ENCODE measurements around the gene KRTAP9-2. TPM values are rescaled to one million over a fixed set of nuclear protein-coding genes. Genes with fewer than 3 reads are reported as not detected.
A peak's percentile ranks its signal among the peaks of the same experiment; 100 is the strongest.
"Not testable (repeated sequence)": the region's sequence is repeated elsewhere in the genome, so short reads cannot be mapped to it uniquely, and the experiment has no call there.

Gene KRTAP9-2
- total and polyA plus RNA-seq, 2 experiments from 2014 or later = not detected

GRCh38 chr17:41178843-41179616, 47.4 kb upstream of the KRTAP9-2 start:
- in situ Hi-C loops (cut with MboI) = no loop called here
- Histone ChIP-seq H3K27ac (peak overlapping the region; percentile 96), H4K20me1 (ENCODE audit: insufficient read depth) (no peaks in the 10 kb centered on the region), H3K79me2 (ENCODE audit: insufficient read depth) (no peaks in the 10 kb centered on the region), H3K9me2 (ENCODE audit: insufficient read depth) (no peaks in the 10 kb centered on the region), H3K27me3 (replicated peaks; ENCODE audit: insufficient read depth) (no peaks in the 10 kb centered on the region), H3K4me1 (ENCODE audit: insufficient read depth) (peaks cover 18% of the 10 kb centered on the region), H3K4me2 (ENCODE audit: unreplicated experiment) (peak overlapping the region; percentile 21), H3K9ac (peak overlapping the region; percentile 73), H2AFZ (peak overlapping the region; percentile 65), H3K36me3 (ENCODE audit: low read depth) (no peaks in the 10 kb centered on the region), H3F3A (ENCODE audit: insufficient read depth) (peaks cover 26% of the 10 kb centered on the region), H3K9me3 (ENCODE audit: low read depth) (no peaks in the 10 kb centered on the region), H3K4me3 (0 out of 2 replicates have a peak overlapping the region, but pooled peaks have one; percentile 13)
- DNase-seq = peak; percentile 89
- 6% methylated on average over 1 of the region's 1 CpG for WGBS, 2 experiments (ENCODE audit: low coverage in 1 of 2, low lambda C conversion rate in 2 of 2, missing lambda C conversion rate in 2 of 2)
- no peak for TF ChIP-seq EZH2phosphoT487 (IDR thresholded peaks at IDR 0.05; ENCODE audit: insufficient read depth, low read depth)
- TF ChIP-seq EZH2 (IDR thresholded peaks at IDR 0.05; ENCODE audit: insufficient read depth, poor library complexity, severe bottlenecking) = no peak

- peak within 1 kb of the TSS; percentile 18; the same call in 1 of the 2 replicates for H2AFZ ChIP-seq
These were observed 41.9 kb upstream of the KRTAP9-2 start, which contains the start of gene KRTAP4-1 for GRCh38 chr17:41184480-41184961. KRTAP4-1 (minus strand) TSS chr17:41184911; CDS start chr17:41184854, 57 bp downstream.

GRCh38 chr17:41185001-41185400, 41.4 kb upstream of the KRTAP9-2 start:
- Histone ChIP-seq H3K9me2 (ENCODE audit: insufficient read depth) (no peaks in the 10 kb centered on the region), H3K4me1 (ENCODE audit: insufficient read depth) (no peaks in the 10 kb centered on the region; the same call in 1 of the 2 replicates), H3K27me3 (replicated peaks; ENCODE audit: insufficient read depth) (no peaks in the 10 kb centered on the region), H3K36me3 (ENCODE audit: low read depth) (no peaks in the 10 kb centered on the region), H3K27ac (no peak overlapping the region), H3F3A (ENCODE audit: insufficient read depth) (peaks cover 7% of the 10 kb centered on the region; the same call in 1 of the 2 replicates), H3K9ac (no peak overlapping the region), H3K4me2 (ENCODE audit: unreplicated experiment) (no peak overlapping the region), H4K20me1 (ENCODE audit: insufficient read depth) (no peaks in the 10 kb centered on the region), H2AFZ (peak overlapping the region; percentile 18; the same call in 1 of the 2 replicates), H3K9me3 (ENCODE audit: low read depth) (no peaks in the 10 kb centered on the region), H3K4me3 (no peak overlapping the region), H3K79me2 (ENCODE audit: insufficient read depth) (no peaks in the 10 kb centered on the region)
- no peak for TF ChIP-seq EZH2phosphoT487 (IDR thresholded peaks at IDR 0.05; ENCODE audit: insufficient read depth, low read depth)
- TF ChIP-seq EZH2 (IDR thresholded peaks at IDR 0.05; ENCODE audit: insufficient read depth, poor library complexity, severe bottlenecking) = no peak
- DNase-seq = peak; percentile 5
- in situ Hi-C loops (cut with MboI) = no loop called here
- whole genome bisulfite sequencing, 2 experiments (ENCODE audit: low coverage in 1 of 2, low lambda C conversion rate in 2 of 2, missing lambda C conversion rate in 2 of 2) = 14 to 26% methylated on average over 1 of the region's 1 CpG

More at GRCh38 chr17:41184480-41184961, 41.9 kb upstream of the KRTAP9-2 start, which contains the start of gene KRTAP4-1:
- H3K4me1 ChIP-seq (ENCODE audit: insufficient read depth) = peaks cover 4% of the 10 kb centered on the region
- H3K27me3 ChIP-seq (replicated peaks; ENCODE audit: insufficient read depth) = no peaks in the 10 kb centered on the region
- no peaks in the 10 kb centered on the region for H3K9me2 ChIP-seq (ENCODE audit: insufficient read depth)
- no peak for DNase-seq
- TF ChIP-seq EZH2 (IDR thresholded peaks at IDR 0.05; ENCODE audit: insufficient read depth, poor library complexity, severe bottlenecking) (no peak), EZH2phosphoT487 (IDR thresholded peaks at IDR 0.05; ENCODE audit: insufficient read depth, low read depth) (no peak)
- H3K79me2 ChIP-seq (ENCODE audit: insufficient read depth) = no peaks in the 10 kb centered on the region
- peaks cover 12% of the 10 kb centered on the region for H3F3A ChIP-seq (ENCODE audit: insufficient read depth)
- WGBS, 2 experiments (ENCODE audit: low coverage in 1 of 2, low lambda C conversion rate in 2 of 2, missing lambda C conversion rate in 2 of 2) = 68 to 74% methylated on average over 6 to 9 of the region's 9 CpGs
- H3K4me3 ChIP-seq = no peak within 1 kb of the TSS
- no peak within 1 kb of the TSS for H3K4me2 ChIP-seq (ENCODE audit: unreplicated experiment)
- no peaks in the 10 kb centered on the region for H3K36me3 ChIP-seq (ENCODE audit: low read depth)
- in situ Hi-C loops (cut with MboI) = no loop called here
- no peak within 1 kb of the TSS for H3K27ac ChIP-seq
- H4K20me1 ChIP-seq (ENCODE audit: insufficient read depth) = no peaks in the 10 kb centered on the region
- no peaks in the 10 kb centered on the region for H3K9me3 ChIP-seq (ENCODE audit: low read depth)
- H3K9ac ChIP-seq = no peak within 1 kb of the TSS

- Histone ChIP-seq H3F3A (ENCODE audit: insufficient read depth) (no peaks in the 10 kb centered on the region), H3K4me3 (no peak overlapping the region)
- WGBS, 2 experiments (ENCODE audit: low coverage in 1 of 2, low lambda C conversion rate in 2 of 2, missing lambda C conversion rate in 2 of 2) = 85% methylated on average over 2 of the region's 2 CpGs
These were observed 39.6 kb upstream of the KRTAP9-2 start for GRCh38 chr17:41186872-41187271.

GRCh38 chr17:41189837-41190318, 36.6 kb upstream of the KRTAP9-2 start, which contains the start of gene KRTAP9-1:
KRTAP9-1 (plus strand) TSS chr17:41189887; CDS start chr17:41189887, 0 bp downstream.
- H3F3A ChIP-seq (ENCODE audit: insufficient read depth); in situ Hi-C loops (cut with MboI); H3K36me3 ChIP-seq (ENCODE audit: low read depth); DNase-seq; H2AFZ ChIP-seq; H3K4me1 ChIP-seq (ENCODE audit: insufficient read depth); H4K20me1 ChIP-seq (ENCODE audit: insufficient read depth); H3K4me2 ChIP-seq (ENCODE audit: unreplicated experiment); H3K9me3 ChIP-seq (ENCODE audit: low read depth); H3K79me2 ChIP-seq (ENCODE audit: insufficient read depth); H3K9me2 ChIP-seq (ENCODE audit: insufficient read depth); H3K9ac ChIP-seq; H3K27ac ChIP-seq; H3K27me3 ChIP-seq (replicated peaks; ENCODE audit: insufficient read depth); H3K4me3 ChIP-seq: not testable (repeated sequence)
- WGBS, 2 experiments (ENCODE audit: low coverage in 1 of 2, low lambda C conversion rate in 2 of 2, missing lambda C conversion rate in 2 of 2) = 67 to 91% methylated on average over 1 of the region's 1 CpG

More at GRCh38 chr17:41186872-41187271, 39.6 kb upstream of the KRTAP9-2 start:
- no peak overlapping the region for H3K4me2 ChIP-seq (ENCODE audit: unreplicated experiment)
- no peaks in the 10 kb centered on the region for H3K9me2 ChIP-seq (ENCODE audit: insufficient read depth)
- H3K9ac ChIP-seq = no peak overlapping the region
- in situ Hi-C loops (cut with MboI) = no loop called here
- no peaks in the 10 kb centered on the region for H3K36me3 ChIP-seq (ENCODE audit: low read depth)
- no peaks in the 10 kb centered on the region for H3K9me3 ChIP-seq (ENCODE audit: low read depth)
- H3K27me3 ChIP-seq (replicated peaks; ENCODE audit: insufficient read depth) = no peaks in the 10 kb centered on the region
- H2AFZ ChIP-seq = no peak overlapping the region
- no peak for TF ChIP-seq EZH2 (IDR thresholded peaks at IDR 0.05; ENCODE audit: insufficient read depth, poor library complexity, severe bottlenecking)
- TF ChIP-seq EZH2phosphoT487 (IDR thresholded peaks at IDR 0.05; ENCODE audit: insufficient read depth, low read depth) = no peak
- H3K79me2 ChIP-seq (ENCODE audit: insufficient read depth) = no peaks in the 10 kb centered on the region
- no peak for DNase-seq
- no peaks in the 10 kb centered on the region for H4K20me1 ChIP-seq (ENCODE audit: insufficient read depth)
- no peak overlapping the region for H3K27ac ChIP-seq
- no peaks in the 10 kb centered on the region for H3K4me1 ChIP-seq (ENCODE audit: insufficient read depth)

Data from GM23248 (cell line).